GM19239 (cell line): ENCODE measurements around the gene NHSL1.

Experiments used
- DNase-seq: peaks from one replicate; pipeline ENCODE4 v3.0.0; 2011; ENCODE audit warnings: low spot score; ENCODE audit not compliant: insufficient read length
- FAIRE-seq: peaks from 2 replicates; lab custom pipeline; 2011; peaks lifted over from hg19 to GRCh38; lab: Jason Lieb, UNC

NHSL1 gene

DNA sequence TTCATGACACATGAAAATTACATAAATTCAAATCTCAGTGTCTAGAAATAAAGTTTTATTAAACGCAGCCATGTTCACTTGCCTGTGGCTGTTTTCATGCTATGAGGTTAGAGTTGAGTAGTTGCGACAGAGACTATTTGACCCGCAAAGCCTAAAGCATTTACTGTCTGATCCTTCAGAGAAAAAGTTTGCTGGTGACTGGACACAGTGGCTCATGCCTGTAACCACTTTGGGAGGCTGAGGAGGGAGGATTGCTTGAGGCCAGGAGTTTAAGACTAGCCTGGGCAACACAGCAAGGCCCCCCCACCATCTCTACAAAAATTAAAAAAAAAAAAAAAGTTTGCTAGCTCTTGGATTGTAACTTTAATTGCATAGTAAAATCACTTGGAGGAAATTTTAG lies 112.4 kb downstream of the NHSL1 start:
- FAIRE-seq (no peak), DNase-seq (no peak)

DNA sequence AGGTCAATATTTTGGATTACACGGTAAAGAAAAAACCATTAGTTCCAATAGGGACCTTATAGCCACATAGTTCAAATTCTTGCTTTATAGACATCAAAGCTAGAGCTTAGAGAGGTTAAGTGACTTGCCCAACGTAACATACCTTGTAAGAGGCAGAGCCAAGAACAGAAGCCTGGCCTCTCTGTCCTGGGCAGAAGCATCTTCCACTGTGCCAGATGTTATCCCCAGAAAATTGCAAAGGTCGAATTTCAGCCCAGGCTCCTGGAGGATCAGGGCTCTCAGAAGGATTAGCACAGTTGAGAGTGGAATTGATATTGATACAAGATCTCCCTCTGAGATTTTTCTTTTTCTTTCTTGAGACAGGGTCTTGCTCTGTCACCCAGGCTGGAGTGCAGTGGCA lies 115.5 kb downstream of the NHSL1 start:
- no peak for DNase-seq
- no peak for FAIRE-seq

DNA sequence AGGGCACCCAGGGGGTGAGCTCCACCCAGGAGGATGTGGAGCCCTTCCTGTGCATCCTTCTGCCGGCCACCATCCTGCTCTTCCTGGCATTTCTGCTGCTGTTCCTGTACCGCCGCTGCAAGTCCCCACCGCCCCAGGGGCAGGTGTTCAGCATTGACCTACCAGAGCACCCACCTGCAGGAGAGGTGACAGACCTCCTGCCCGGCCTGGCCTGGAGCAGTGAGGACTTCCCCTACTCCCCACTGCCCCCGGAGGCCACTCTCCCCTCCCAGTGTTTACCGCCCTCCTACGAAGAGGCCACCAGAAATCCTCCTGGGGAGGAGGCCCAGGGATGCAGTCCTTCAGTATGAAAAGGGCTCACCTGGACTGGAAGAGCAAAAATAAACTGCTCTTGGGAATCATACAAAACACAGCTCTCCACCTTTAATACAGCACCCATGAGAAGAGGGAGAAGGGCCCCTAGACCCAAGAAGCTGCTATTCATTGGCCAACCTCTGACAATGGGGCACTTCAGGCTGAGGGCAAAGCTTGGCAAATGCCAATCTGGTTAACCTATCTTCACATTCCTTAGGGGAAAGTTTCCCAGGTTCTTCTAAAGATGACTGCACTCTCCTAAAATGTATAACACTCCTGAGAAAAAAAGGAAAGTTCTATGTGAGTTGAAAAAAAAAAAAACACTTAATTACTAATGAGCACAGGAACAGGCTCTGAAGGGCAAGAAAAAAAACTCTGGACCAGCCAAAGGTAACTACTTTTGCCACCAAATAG lies 116.6 kb downstream of the NHSL1 start:
- FAIRE-seq (no peak), DNase-seq (no peak)

DNA sequence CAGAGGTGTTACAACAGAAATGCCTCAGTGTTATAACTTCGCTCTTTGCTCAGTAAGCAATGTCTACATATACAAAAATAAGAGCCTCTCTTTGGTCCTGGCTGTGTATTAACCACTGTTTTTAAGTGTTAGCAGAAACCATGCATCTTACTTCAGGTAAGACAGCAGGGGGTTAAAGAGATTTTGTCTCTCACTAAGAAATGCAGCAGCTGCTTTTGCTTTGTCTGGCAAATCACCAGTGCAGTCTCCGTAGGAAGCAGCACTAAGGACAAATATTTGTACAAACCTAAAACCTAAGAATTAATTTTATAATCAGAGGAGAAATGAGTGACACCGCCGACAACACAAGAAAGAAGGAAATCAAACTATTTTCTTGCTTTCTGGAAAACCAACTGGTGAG lies 120.8 kb downstream of the NHSL1 start:
- DNase-seq: no peak

DNA sequence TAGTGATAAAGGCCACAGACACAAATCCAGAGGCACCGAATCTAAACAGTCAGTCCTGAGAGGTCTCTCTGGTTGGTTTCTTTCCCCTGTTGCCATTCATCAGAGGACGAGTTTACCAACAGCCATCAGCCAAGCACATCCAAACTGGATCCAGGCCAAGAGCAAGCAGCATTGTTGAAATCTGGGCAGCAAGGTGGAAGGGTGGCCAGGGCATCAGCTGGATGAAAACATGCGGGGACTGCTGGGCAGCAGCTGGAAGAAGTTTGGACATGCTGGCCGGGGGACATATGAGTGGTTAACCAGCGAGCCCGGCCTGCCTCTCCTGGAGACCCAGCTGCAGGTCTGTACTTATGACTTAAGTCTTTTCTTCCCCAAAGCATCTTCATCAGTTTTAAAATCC lies 121.5 kb downstream of the NHSL1 start, which contains the start of gene SMIM28:
Gene SMIM28, plus strand, starts transcription at position 62 of the 400 bp plus-strand sequence. Its CDS starts 168 bp downstream, at position 230.
- DNase-seq: no peak
- FAIRE-seq: no peak

More for the DNA sequence above, 120.8 kb downstream of the NHSL1 start:
- no peak for FAIRE-seq

DNA sequence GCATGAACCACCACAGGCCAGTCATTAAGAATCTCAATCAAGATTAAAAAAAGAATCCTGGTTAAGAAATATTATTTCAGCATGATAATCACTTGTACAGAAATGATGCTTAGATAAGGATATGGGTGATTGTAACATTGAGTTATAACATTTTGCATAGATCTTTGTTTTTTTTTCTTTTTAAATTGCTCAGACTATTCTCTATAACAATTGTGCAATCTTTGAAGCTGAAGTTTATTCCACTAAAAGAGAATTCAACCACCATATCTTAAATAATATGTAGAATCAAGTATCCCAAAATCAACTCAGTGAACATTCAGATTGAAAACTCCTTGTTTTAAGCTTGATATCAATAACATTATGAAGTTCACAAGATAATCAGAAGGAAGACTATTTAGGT lies 122.3 kb downstream of the NHSL1 start:
- FAIRE-seq (no peak), DNase-seq (no peak)

DNA sequence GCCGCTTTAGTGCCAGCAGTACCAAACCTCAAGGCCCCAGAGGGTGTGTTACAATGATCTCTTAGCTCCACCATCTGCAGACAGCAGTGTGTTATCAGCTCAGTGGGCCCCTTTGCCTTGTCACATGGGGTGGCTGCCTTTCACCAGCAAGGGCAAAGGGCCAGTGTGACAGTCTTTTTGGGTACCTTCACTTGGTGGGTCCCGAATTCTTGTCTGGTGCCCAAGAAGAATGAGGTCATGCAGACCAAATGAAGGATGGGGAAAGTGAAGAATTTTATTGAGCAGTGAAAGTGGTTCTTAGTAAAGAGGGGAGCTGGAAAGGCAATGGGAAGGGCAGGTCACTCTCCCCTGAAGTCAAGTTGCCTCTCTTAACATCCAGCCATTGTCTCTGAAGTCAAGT lies 124.5 kb downstream of the NHSL1 start:
- FAIRE-seq (no peak), DNase-seq (no peak)

DNA sequence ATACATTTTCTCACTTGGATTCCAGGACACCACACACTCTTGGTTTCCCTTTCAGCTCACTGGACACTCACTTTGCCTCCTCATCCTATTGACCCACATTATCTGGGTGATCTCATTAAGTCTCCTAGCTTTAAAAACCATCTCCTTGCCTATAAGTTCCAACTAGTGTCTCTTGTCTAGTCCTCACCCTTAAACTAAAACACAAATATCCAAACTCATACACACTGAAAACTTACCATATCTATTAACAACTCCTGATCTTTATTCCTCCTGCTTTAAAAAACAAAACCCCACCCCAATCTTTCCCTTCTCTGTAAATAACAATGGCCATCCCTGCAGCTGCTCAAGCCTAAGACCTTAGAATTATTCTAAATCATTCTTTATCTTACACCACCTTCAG lies 125.1 kb downstream of the NHSL1 start:
- DNase-seq: no peak
- FAIRE-seq: no peak

DNA sequence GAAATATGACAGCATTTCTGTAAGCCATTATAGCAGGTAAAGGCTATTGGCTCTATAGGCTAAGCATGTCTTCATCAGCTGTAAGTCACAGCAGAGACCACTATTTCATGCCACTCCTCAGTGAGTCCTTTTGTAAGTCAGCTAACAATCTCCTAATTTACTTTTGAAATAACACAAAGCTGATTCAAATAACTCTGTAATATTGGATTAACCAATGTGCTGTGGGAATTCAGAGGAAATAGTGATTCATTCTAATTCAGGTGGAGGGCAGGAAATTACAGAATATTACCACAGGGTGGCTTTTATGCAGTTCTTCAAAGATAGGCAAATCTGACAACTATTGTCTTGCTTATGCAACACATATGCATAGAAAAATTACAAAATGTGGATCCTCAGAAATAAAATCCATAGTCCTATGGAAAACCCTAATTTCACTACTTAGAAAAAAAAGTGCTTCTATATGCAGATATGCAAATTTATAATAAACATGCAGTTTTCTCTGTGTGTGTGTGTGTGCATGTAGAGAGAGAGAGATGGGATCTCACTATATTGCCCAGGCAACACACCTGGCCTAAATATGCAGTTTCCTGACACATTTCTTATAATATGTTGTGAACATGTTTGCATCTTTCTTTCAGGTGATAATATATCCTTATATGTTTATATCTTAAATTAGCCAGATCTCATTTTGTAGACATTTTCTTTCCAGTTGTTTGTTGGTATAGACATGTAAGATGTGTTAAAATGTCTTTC lies 126.4 kb downstream of the NHSL1 start:
- FAIRE-seq (no peak), DNase-seq (no peak)
